GM19328 (cell line): ENCODE results near the gene PDE3A.
"Not testable (repeated sequence)": the region's sequence is repeated elsewhere in the genome, so short reads cannot be mapped to it uniquely, and the experiment has no call there.

Experiments
- ATAC-seq: cut with Tn5 transposase; IDR thresholded peaks from one replicate; pipeline ENCODE4 v1.9.1; 2021; ENCODE audit warnings: mild to moderate bottlenecking, moderate library complexity; ENCODE audit not compliant: unreplicated experiment

Gene PDE3A

DNA sequence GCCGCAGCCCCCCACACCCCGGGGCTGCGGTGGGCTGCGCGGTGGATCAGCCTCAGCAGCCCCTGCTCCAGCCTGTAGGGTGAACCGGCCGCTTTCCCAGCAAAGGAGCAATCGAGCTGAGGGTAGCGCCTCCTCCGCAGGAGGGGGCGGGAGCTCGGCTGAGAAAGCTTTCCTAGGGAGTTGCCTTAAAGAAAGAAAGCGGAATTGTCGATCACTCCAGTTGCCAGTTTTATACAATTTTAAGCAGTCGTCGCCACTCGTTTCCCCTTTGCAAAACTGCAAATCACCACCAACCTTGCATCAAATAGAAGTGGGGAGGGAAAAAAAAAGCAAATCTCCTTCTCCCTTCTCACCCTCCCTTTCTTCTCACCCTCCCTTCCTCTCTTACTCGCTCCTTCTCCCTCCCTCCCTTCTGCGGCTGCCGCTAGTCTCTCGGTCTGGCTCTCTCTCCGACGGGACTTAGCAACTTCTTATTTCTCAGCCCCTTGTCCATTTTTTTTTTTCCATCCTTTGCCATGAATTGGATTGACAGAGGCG, at the start of gene PDE3A:
Gene PDE3A, plus strand, starts transcription at position 424 of the 537 bp plus-strand sequence. CDS start 748 bp downstream, outside the sequence.
- no peak for ATAC-seq

DNA sequence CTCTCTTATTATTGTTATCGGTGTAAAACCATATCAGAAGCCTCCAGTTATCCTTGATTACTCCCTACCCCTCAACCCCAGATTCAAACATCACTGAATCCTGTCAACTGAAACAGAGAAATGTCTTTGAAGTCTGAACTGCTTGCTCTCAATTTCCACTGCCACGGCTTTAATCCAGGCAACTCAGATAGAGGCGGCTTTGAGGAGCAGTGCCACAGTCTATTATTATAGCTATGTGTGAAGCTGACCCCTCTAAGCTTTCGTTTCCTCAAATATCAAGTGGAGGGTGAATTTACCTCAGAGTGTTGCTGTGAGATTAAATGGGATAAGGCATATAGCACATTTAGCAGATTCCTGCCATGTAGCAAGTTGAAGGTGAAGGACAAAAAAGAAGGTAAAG, 49.0 kb upstream of the PDE3A start:
- no peak for ATAC-seq

DNA sequence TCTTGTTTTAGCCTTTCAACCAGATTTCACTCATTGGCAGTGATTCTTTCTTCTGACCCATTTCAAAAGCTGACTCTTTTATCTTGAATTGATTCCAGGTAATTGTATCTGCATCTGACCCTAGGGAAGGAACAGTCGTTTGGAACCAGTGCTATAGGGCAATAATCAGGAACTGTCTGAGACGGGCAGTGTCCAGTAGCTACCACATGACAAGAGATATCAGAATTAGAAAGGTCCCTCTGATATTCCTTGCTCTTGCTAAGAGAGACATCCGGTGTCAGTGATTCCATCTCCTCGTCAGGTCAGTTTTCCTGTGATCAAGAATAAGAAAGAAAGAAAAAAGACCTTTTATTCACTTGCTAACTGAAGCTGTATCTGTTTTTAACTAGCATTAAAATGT, 47.8 kb upstream of the PDE3A start:
- no peak for ATAC-seq

DNA sequence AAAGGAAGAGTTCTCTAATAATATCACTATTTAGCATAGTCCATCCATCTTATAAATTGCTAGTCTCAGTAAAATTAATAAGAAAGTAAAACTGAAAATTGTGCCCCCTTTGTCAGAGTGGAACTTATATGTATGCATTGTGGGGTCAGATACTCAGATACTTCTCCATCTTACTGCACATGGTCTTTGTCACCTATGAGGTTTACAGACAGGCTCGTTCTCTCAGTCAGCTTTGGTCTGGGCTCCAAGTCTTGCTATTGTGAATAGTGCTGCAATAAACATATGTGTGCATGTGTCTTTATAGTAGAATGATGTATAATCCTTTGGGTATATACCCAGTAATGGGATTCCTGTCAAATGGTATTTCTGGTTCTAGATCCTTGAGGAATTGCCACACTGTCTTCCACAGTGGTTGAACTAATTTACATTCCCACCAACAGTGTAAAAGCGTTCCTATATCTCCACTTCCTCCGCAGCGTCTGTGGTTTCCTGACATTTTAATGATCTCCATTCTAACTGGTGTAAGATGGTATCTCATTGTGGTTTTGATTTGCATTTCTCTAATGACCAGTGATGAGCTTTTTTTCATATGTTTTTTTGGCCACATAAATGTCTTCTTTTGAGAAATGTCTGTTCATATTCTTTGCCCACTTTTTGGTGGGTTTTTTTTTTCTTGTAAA, 37.4 kb upstream of the PDE3A start:
- not testable (repeated sequence) for ATAC-seq

DNA sequence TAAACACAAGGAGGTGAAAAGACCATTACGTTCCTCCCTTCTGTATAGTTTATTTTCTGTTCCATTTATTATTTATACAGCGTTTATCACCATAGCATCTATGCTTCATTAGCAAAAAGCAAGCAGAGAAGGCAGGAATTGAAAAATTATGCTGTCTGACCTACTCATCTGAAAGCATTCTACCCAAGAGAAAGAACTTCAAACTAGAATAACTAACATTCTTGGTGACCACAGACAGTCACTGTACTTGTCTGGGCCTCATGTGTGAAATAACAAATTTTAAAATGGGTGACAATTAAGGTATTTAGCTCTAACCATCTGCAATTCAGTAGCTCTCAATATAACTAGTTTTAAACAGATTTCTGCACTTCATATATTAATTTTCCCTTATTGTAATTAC, 29.3 kb upstream of the PDE3A start:
- no peak for ATAC-seq

DNA sequence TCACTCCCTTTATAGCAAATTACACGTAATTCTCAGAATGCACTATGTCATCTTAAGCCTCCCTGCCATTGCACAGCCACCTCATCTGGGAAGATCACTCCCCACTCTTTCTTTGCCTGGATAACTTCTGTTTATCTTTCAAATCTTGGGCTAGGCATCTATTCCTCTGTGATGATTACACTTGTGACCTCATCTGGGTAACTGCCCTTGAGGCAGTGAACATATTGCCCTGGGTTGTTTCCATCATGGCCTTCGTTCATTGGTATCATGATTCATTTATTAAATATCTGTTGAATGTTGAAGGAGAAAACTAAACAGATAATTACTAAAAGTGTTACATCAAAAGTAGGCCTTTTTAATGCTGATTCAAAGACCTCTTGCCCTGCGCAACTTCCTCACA, 26.2 kb upstream of the PDE3A start:
- no peak for ATAC-seq

DNA sequence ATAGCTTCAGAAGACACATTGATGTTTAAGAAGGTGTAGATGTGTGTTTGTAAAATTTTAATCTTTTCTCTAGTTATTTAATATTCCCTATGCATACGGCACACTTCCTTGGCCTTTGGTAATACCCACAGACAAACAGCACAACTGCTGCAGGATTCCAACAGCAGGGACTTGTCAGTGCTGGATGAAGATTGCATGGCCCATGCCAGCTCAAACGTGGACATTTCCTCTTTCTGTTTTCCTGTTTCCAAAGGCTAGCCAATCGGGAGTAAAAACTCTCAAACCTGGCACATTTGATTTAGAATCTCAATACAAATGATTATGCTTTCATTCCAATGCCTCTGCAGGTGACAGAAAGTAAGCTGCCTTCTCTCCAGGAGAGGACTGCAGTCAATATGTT, 22.5 kb upstream of the PDE3A start:
- ATAC-seq = no peak

DNA sequence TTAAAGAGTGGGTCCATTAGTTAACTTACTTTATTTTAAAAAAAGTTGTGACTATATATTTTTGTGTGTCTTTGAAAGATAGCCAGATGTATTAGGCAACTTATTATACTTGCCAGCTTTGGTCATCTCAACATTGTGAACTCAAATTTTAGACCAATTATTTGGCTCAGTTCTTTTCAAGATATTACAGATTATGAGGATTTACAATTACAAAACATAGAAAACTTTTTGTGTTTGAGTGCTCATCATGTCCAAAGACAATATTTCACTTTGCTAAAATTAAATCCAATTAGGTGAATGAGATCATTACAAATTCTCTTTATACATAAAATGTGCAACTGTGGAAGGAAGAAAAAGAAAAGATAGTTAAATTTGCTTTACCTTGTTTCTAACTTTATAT, 18.3 kb upstream of the PDE3A start:
- ATAC-seq = no peak

DNA sequence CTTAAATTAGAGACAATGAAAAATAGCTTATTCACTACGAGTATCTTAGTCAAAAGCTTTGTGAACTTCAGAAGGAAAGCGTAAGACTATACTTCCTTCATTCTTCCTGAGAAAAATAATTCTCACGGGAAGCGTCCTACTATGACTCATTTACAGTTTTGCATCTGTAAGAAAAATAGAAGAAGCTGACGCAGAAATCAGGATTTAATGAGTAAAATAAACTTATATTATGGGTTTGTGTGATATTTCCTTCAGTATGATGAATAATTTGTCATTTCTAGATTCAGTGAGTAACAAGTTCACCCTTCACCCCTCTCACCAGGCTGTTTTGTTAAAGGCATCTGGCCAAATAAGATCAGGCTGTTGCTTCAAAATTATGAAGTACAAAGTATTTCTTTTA, 17.8 kb upstream of the PDE3A start:
- no peak for ATAC-seq

DNA sequence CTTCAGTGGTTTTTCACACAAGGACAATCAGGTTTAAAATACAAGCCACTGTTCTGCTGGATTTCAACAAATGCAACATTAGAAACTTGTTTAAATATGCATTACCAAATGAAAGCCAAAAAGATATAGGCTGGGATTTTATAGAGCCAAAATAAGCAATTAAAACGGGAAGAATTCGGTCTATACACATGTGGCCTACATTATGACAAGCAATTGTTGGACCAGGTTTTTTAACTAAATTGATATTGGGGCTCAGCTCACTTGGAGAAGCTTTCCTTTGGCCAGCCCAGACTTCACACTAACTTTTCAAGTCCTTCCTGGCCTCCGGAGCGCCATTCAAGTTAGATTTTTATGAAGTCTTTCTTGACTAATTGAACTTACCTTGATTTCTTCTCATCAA, 16.9 kb upstream of the PDE3A start:
- ATAC-seq = no peak

DNA sequence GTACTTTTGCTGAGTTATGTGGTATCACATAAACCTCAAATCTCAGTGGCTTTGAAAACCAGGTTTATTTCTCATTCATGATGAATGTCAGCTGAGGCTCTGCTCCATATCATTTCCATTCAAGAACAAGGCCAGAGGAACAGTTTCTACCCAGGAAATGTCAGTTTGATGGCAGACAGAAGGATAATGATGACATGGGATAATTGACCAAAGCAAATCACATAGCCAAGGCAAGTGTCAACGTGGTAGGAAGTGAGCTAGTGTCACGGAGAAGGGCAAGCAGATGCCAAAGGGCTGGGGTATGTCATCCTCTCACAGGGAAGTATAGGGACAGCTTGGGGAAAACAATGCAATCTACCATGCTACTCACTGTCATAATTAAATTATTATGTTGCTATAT, 12.3 kb upstream of the PDE3A start:
- ATAC-seq = no peak

DNA sequence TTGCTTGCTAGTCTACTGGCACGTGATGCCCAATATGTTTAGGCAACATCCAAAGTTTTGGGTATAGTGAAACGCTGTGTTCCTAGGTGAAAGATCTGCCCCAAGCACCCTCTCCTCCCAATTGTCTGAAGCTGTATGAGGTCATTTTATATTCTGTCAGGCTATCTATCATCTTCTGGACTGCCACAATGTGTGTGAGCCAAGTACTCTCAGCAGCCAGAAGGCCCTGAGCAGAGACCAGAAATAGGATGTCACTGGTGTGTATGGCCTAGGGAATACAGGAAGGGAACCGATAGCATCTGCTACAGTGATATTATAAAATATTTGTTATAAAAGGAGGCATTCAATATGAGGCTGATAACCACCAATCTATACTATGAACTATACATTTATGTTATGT, 7.9 kb upstream of the PDE3A start:
- ATAC-seq = no peak

DNA sequence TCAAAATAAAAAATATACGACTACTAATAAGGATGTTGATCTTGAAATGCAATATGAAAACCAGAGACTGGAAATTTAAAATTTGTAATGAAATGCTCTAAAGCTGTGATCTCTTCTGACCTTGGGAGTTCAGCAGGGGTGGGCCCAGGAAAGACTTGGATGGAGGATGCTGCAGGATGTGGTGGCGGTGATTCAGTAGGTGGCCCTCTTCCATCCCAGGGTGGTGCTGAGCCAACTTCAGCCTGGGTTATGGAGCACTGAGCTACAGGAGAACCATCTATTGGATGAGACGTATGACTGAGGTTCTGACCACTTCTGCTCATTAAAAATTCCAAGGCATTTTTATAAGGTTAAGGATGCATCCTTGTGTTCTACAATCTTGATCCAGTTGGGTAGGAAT, 6.9 kb upstream of the PDE3A start:
- ATAC-seq = no peak

DNA sequence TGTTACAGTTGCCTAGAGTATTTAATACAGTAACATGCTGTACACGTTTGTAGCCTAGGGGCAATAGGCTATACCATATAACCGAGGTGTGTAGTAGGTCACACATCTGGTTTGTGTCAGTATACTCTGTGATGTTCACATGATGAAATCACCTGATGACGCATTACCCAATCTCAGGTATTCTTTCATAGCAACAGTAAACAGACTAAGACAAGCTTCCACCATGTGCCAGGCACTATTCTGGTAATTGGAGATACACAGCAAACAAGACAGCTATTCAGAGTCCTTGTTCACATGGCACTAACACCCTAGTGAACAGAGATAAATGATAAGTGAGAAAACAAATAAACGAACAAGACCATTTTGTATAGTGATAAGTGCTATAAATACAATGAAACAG, 3.8 kb upstream of the PDE3A start:
- no peak for ATAC-seq

DNA sequence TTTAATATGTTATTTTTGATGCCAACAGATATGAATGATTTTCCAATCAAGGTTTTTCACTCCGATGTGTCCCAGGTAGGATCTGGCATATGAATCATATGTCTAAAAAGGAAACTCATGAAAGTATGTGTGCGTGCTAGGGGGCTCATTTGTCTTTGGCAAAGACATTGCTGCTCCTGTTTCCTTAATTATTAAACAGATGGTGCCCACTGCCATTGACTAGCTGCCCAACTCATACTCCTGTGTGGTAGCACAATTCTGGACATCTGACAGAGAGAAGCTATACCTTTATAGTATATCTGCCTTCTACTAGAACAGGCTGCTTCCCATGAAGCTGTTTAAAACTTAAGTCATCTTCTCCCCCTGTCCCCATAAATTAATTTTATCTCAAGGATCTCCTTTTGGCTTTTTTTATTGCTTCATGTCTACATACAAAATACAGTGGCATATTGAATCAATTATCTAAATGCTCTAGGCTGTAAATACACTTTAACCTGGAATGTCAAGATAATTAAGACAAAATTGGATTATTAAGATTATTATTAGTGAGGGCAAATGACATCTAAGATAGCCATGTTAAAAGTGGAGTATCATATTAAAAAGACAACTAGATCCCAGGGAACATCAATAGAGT, 1.4 kb upstream of the PDE3A start:
- no peak for ATAC-seq

DNA sequence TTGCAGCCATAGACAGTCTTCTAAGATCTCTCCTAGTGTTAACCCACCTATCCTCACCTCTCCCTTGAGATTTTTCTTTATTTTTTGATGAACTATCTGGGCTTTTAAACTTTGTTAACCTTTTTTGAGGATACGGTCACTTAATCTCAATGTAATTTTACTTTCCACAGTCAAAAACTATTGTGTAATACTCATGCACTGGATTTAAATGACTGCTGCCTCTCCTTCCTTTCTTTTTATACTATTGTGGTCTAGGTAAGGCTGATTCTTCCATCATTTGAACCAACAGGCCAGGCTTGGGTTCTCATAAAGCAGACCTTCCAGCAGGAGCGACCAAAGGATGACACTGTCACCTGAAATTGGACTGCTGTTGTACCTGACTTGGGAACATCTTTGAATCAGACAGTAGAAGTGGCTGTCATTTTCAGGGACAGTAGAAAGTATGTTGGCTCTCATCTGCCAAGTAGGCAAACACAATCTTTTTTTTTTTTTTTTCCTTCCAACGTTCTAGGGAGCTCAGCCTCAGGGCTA, 689 bp upstream of the PDE3A start:
- no peak for ATAC-seq

DNA sequence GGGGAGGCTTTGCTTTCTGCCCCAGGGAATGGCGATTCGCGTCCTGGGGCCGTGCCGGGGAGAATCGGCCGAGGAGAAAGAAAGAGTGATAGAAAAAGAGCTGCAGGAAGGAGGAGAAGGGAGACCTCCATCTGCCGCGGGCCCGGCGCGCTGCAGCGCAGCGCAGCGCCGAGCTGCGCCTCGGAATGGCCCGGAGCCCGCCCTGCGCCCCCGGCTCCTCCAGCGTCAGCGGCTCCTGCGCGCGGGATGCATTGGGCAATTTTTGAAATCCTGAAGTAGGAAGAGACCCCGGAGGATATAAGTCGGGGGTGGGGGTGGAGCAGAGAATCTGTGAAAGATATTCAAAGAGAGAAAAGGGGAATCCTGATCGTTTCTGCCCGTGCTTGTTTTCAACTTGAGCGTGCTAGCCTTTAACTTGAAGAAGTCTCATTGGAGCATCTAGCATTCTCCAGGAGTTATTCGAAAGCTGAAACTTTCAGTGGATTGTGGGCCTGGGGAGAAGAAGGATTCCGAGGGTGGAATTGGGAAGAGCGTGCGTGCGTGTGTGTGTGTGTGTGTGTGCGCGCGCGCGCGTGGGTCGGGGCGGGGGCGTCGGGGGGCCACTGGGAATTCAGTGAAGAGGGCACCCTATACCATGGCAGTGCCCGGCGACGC, 441 bp downstream of the PDE3A start:
- ATAC-seq = no peak

DNA sequence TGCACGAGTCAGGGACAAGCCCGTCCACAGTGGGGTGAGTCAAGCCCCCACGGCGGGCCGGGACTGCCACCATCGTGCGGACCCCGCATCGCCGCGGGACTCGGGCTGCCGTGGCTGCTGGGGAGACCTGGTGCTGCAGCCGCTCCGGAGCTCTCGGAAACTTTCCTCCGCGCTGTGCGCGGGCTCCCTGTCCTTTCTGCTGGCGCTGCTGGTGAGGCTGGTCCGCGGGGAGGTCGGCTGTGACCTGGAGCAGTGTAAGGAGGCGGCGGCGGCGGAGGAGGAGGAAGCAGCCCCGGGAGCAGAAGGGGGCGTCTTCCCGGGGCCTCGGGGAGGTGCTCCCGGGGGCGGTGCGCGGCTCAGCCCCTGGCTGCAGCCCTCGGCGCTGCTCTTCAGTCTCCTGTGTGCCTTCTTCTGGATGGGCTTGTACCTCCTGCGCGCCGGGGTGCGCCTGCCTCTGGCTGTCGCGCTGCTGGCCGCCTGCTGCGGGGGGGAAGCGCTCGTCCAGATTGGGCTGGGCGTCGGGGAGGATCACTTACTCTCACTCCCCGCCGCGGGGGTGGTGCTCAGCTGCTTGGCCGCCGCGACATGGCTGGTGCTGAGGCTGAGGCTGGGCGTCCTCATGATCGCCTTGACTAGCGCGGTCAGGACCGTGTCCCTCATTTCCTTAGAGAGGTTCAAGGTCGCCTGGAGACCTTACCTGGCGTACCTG, 1.1 kb downstream of the PDE3A start:
- no peak for ATAC-seq

DNA sequence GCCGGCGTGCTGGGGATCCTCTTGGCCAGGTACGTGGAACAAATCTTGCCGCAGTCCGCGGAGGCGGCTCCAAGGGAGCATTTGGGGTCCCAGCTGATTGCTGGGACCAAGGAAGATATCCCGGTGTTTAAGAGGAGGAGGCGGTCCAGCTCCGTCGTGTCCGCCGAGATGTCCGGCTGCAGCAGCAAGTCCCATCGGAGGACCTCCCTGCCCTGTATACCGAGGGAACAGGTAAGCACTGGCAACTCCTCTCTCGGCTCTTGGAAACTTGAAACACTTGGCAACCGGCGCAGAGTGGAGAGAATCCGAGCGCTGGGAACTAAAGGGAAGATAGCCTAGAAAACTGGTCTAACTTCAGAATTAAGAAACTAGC, 1.7 kb downstream of the PDE3A start:
- no peak for ATAC-seq

DNA sequence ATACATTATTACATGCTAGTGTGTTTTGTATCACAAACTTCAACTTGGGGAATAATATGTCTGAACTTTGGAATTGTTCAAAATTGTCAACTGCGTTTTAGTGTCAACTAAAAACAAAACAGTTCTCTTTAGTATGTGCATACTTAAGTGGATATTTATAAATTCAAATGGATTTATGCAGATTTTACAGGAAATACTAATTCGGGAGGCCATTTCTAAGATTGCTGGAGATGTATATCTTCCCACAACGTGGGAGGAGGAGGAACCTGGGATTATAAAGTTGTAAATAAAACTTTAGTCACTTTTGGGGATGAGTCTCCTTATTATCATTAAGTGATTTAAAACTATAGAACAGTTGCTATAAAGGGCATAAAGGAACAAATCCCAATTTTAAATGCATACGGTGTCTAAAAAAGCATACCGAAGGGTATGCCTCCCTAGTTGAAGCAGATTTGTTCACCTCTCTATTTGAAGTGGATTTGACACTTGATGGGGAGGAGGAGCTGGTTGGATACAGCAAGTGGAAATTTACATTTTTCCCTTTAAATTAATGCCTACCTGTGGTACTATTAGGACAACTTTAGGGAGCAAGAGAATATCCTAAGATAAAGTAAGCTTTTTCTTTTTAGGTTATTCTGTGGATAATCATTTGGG, 2.7 kb downstream of the PDE3A start:
- ATAC-seq = no peak
